SK-N-SH treated with all-trans-retinoic acid at 6 μM for 48 hours (cell line): ENCODE results near the gene FLVCR1.

ENCODE experiments used
- ATAC-seq: fragments of 200-7000 bp; cut with Tn5 transposase; 3 replicates; pipeline ENCODE4 v1.9.1; 2020; ENCODE audit warnings: mild to moderate bottlenecking, moderate library complexity
- ARNTL ChIP-seq: fragments of 450-650 bp; formaldehyde crosslinking; IDR thresholded peaks from 2 replicates; pipeline ENCODE4 v1.5.0; 2020; ENCODE audit warnings: low read depth, mild to moderate bottlenecking, moderate library complexity, borderline replicate concordance
- BACH2 ChIP-seq: fragments of 250-450 bp; sonication (Bioruptor Pico); IDR thresholded peaks from 2 replicates; pipeline ENCODE4 v1.9.0; 2021; ENCODE audit warnings: mild to moderate bottlenecking, borderline replicate concordance
- CREB5 ChIP-seq: fragments of 250-450 bp; sonication (Bioruptor Pico); IDR thresholded peaks from 2 replicates; pipeline ENCODE4 v1.5.1; 2020; ENCODE audit warnings: low read depth, mild to moderate bottlenecking, moderate library complexity
- CSDC2 ChIP-seq: fragments of 250-450 bp; sonication (Bioruptor Pico); IDR thresholded peaks from 2 replicates; pipeline ENCODE4 v1.5.0; 2020; ENCODE audit warnings: mild to moderate bottlenecking, moderate library complexity
- CSRNP3 ChIP-seq: fragments of 250-450 bp; sonication (Bioruptor Pico); IDR thresholded peaks from 2 replicates; pipeline ENCODE4 v1.5.1; 2021; ENCODE audit warnings: mild to moderate bottlenecking, moderate library complexity
- ESRRG ChIP-seq: fragments of 250-450 bp; sonication (Bioruptor Pico); IDR thresholded peaks from 2 replicates; pipeline ENCODE4 v1.6.1; 2021; ENCODE audit warnings: mild to moderate bottlenecking
- GLIS3 ChIP-seq: fragments of 250-450 bp; sonication (Bioruptor Pico); IDR thresholded peaks from 2 replicates; pipeline ENCODE4 v1.5.0; 2020; ENCODE audit warnings: mild to moderate bottlenecking, moderate library complexity
- ISL1 ChIP-seq: fragments of 250-450 bp; sonication (Bioruptor Pico); IDR thresholded peaks from 2 replicates; pipeline ENCODE4 v2.1.2; 2022; ENCODE audit warnings: mild to moderate bottlenecking, moderate library complexity
- OSR1 ChIP-seq: fragments of 250-450 bp; sonication (Bioruptor Pico); IDR thresholded peaks from 2 replicates; pipeline ENCODE4 v1.8.0; 2022; ENCODE audit warnings: moderate library complexity, mild to moderate bottlenecking, inconsistent platforms
- PATZ1 ChIP-seq: fragments of 250-450 bp; sonication (Bioruptor Pico); IDR thresholded peaks from 2 replicates; pipeline ENCODE4 v1.8.0; 2020; ENCODE audit warnings: mild to moderate bottlenecking, moderate library complexity, borderline replicate concordance
- POU6F1 ChIP-seq: fragments of 250-450 bp; sonication (Bioruptor Pico); IDR thresholded peaks from 2 replicates; pipeline ENCODE4 v1.8.0; 2021; ENCODE audit warnings: low read depth, mild to moderate bottlenecking, moderate library complexity, borderline replicate concordance
- PPARA ChIP-seq: fragments of 250-450 bp; sonication (Bioruptor Pico); IDR thresholded peaks from 2 replicates; pipeline ENCODE4 v1.5.0; 2020; ENCODE audit warnings: mild to moderate bottlenecking, borderline replicate concordance
- RARB ChIP-seq: fragments of 250-450 bp; sonication (Bioruptor Pico); IDR thresholded peaks from 2 replicates; pipeline ENCODE4 v1.8.0; 2021; ENCODE audit warnings: mild to moderate bottlenecking, moderate library complexity
- SNAI2 ChIP-seq: fragments of 250-450 bp; sonication (Bioruptor Pico); IDR thresholded peaks from 2 replicates; pipeline ENCODE4 v1.5.0; 2020; ENCODE audit warnings: mild to moderate bottlenecking, moderate library complexity
- TCF4 ChIP-seq: fragments of 250-450 bp; sonication (Bioruptor Pico); IDR thresholded peaks from 2 replicates; pipeline ENCODE4 v1.8.0; 2021; ENCODE audit warnings: mild to moderate bottlenecking, moderate library complexity, borderline replicate concordance
- TOX ChIP-seq: fragments of 250-450 bp; sonication (Bioruptor Pico); IDR thresholded peaks from 2 replicates; pipeline ENCODE4 v1.8.0; 2021; ENCODE audit warnings: mild to moderate bottlenecking, moderate library complexity, borderline replicate concordance
- TSHZ2 ChIP-seq: fragments of 250-450 bp; sonication (Bioruptor Pico); IDR thresholded peaks from 2 replicates; pipeline ENCODE4 v1.5.0; 2020; ENCODE audit warnings: mild to moderate bottlenecking, moderate library complexity
- ZC3H10 ChIP-seq: fragments of 250-450 bp; sonication (Bioruptor Pico); IDR thresholded peaks from 2 replicates; pipeline ENCODE4 v1.5.1; 2021; ENCODE audit warnings: mild to moderate bottlenecking, moderate library complexity
- ZFP3 ChIP-seq: fragments of 250-450 bp; sonication (Bioruptor Pico); IDR thresholded peaks from 2 replicates; pipeline ENCODE4 v1.5.0; 2020; ENCODE audit warnings: mild to moderate bottlenecking, moderate library complexity
- ZFP30 ChIP-seq: fragments of 450-650 bp; formaldehyde crosslinking; IDR thresholded peaks from 2 replicates; pipeline ENCODE4 v1.5.0; 2022; ENCODE audit warnings: mild to moderate bottlenecking, moderate library complexity
- ZNF565 ChIP-seq: fragments of 450-650 bp; formaldehyde crosslinking; conservative IDR thresholded peaks from 2 replicates; pipeline ENCODE4 v1.5.0; 2020; ENCODE audit warnings: low read depth, mild to moderate bottlenecking, moderate library complexity
- ZNF70 ChIP-seq: fragments of 450-650 bp; formaldehyde crosslinking; IDR thresholded peaks from 2 replicates; pipeline ENCODE4 v1.5.0; 2020; ENCODE audit warnings: mild to moderate bottlenecking, moderate library complexity
- ZNF8 ChIP-seq: fragments of 450-650 bp; formaldehyde crosslinking; IDR thresholded peaks from 2 replicates; pipeline ENCODE4 v1.5.0; 2020; ENCODE audit warnings: mild to moderate bottlenecking, moderate library complexity

FLVCR1 gene

GRCh38 chr1:212941452-212941851, 83.4 kb downstream of the FLVCR1 start:
- TF ChIP-seq CSDC2 (no peak), RARB (CRISPR knock-in tag) (no peak), POU6F1 (CRISPR knock-in tag) (no peak), ZFP30 (no peak), TSHZ2 (CRISPR knock-in tag) (no peak), CSRNP3 (CRISPR knock-in tag) (no peak), ZC3H10 (CRISPR knock-in tag) (no peak), ESRRG (CRISPR knock-in tag) (no peak), GLIS3 (CRISPR knock-in tag) (no peak), TOX (CRISPR knock-in tag) (no peak), ZNF70 (no peak), TCF4 (no peak), ARNTL (CRISPR knock-in tag) (no peak), PPARA (CRISPR knock-in tag) (no peak), ISL1 (CRISPR knock-in tag) (no peak), ZNF8 (no peak), ZFP3 (CRISPR knock-in tag) (no peak), OSR1 (CRISPR knock-in tag) (no peak), SNAI2 (no peak), ZNF565 (CRISPR knock-in tag) (no peak)
- no peak for ATAC-seq

GRCh38 chr1:212942679-212943392, 84.8 kb downstream of the FLVCR1 start:
- ATAC-seq = no peak
- TF ChIP-seq OSR1 (CRISPR knock-in tag) (no peak), ZNF70 (no peak), PPARA (CRISPR knock-in tag) (no peak), CREB5 (CRISPR knock-in tag) (no peak), ZFP3 (CRISPR knock-in tag) (no peak), BACH2 (CRISPR knock-in tag) (no peak), ZNF565 (CRISPR knock-in tag) (no peak), ISL1 (CRISPR knock-in tag) (no peak), TSHZ2 (CRISPR knock-in tag) (no peak), SNAI2 (no peak), CSRNP3 (CRISPR knock-in tag) (no peak), PATZ1 (CRISPR knock-in tag) (no peak), TOX (CRISPR knock-in tag) (no peak), ESRRG (CRISPR knock-in tag) (no peak), GLIS3 (CRISPR knock-in tag) (no peak), ARNTL (CRISPR knock-in tag) (no peak), ZNF8 (no peak), POU6F1 (CRISPR knock-in tag) (no peak), ZC3H10 (CRISPR knock-in tag) (no peak)
